ENCODE measurements around the gene PDE9A. TPM values are rescaled to one million over a fixed set of nuclear protein-coding genes. Genes with fewer than 3 reads are reported as not detected.

Gene PDE9A
- polyA plus RNA-seq, 2 of the 4 experiments (the other 2 are of a cell fraction), result 1.3 to 3.1 TPM

GRCh38 chr21:42670884-42671283 lies 17.5 kb downstream of the PDE9A start:
- no peak overlapping the region for H3K4me3 ChIP-seq
- no peaks in the 10 kb centered on the region for H3K4me1 ChIP-seq
- no peak for DNase-seq (ENCODE audit: low read depth in 1 of 2, low spot score in 1 of 2)
- H3K9me3 ChIP-seq, result no peaks in the 10 kb centered on the region
- POLR2A ChIA-PET, result no interaction called here
- TF ChIP-seq HES2 (IDR thresholded peaks at IDR 0.05) (no peak), CHD2 (IDR thresholded peaks at IDR 0.05; ENCODE audit: low read length, partially characterized antibody) (no peak), RARB (CRISPR knock-in tag; IDR thresholded peaks at IDR 0.05) (no peak), ZNF302 (CRISPR knock-in tag; IDR thresholded peaks at IDR 0.05) (no peak), ZFP36 (IDR thresholded peaks at IDR 0.05; ENCODE audit: borderline replicate concordance, partially characterized antibody) (no peak), RFX5 (IDR thresholded peaks at IDR 0.05) (no peak), FOSL2 (IDR thresholded peaks at IDR 0.05) (no peak), FOSL2 (CRISPR knock-in tag; IDR thresholded peaks at IDR 0.05) (no peak), ESRRA (IDR thresholded peaks at IDR 0.05; ENCODE audit: borderline replicate concordance, low read length) (no peak), JUNB (IDR thresholded peaks at IDR 0.05) (no peak), EP300 (IDR thresholded peaks at IDR 0.05) (no peak), SREBF2 (IDR thresholded peaks at IDR 0.05) (no peak), MAX (IDR thresholded peaks at IDR 0.05) (no peak), HEYL (CRISPR knock-in tag; IDR thresholded peaks at IDR 0.05) (no peak), CHD4 (IDR thresholded peaks at IDR 0.05; ENCODE audit: borderline replicate concordance) (no peak), ELK1 (IDR thresholded peaks at IDR 0.05; ENCODE audit: low read depth, low read length) (no peak), FOSB (CRISPR knock-in tag; IDR thresholded peaks at IDR 0.05) (no peak), HOXB13 (CRISPR knock-in tag; IDR thresholded peaks at IDR 0.05; ENCODE audit: low read depth) (no peak), KDM5A (IDR thresholded peaks at IDR 0.05) (no peak), KDM1A (IDR thresholded peaks at IDR 0.05; ENCODE audit: low read depth) (no peak), HOXB5 (CRISPR knock-in tag; IDR thresholded peaks at IDR 0.05) (no peak)
- no peak for FAIRE-seq
- H3K27ac ChIP-seq, result no peak overlapping the region
- no peak overlapping the region for H3K4me2 ChIP-seq
- no peak for ATAC-seq
- CTCF ChIA-PET, result no interaction called here
- WGBS (ENCODE audit: missing lambda C conversion rate), result 82% methylated on average over 9 of the region's 9 CpGs

- no peak for FAIRE-seq
- Histone ChIP-seq H3K9me3 (no peaks in the 10 kb centered on the region), H3K4me1 (no peaks in the 10 kb centered on the region), H3K4me3 (no peak overlapping the region), H3K4me2 (no peak overlapping the region), H3K27ac (no peak overlapping the region)
- POLR2A ChIA-PET, result no interaction called here
- no peak for DNase-seq (ENCODE audit: low read depth in 1 of 2, low spot score in 1 of 2)
- ATAC-seq, result no peak
- TF ChIP-seq SREBF2 (IDR thresholded peaks at IDR 0.05) (no peak), GATA3 (IDR thresholded peaks at IDR 0.05; ENCODE audit: borderline replicate concordance) (no peak), HOXB13 (CRISPR knock-in tag; IDR thresholded peaks at IDR 0.05; ENCODE audit: low read depth) (no peak), REST (IDR thresholded peaks at IDR 0.05) (no peak), HEYL (CRISPR knock-in tag; IDR thresholded peaks at IDR 0.05) (no peak), EHF (CRISPR knock-in tag; IDR thresholded peaks at IDR 0.05) (no peak), HMGXB4 (CRISPR knock-in tag; IDR thresholded peaks at IDR 0.05; ENCODE audit: borderline replicate concordance) (no peak), CBX8 (IDR thresholded peaks at IDR 0.05) (no peak), TFCP2L1 (CRISPR knock-in tag; IDR thresholded peaks at IDR 0.05) (no peak), PHF8 (IDR thresholded peaks at IDR 0.05; ENCODE audit: borderline replicate concordance, low read depth) (no peak), TP53 (CRISPR knock-in tag; IDR thresholded peaks at IDR 0.05) (no peak), RNF2 (IDR thresholded peaks at IDR 0.05; ENCODE audit: borderline replicate concordance, low read depth) (no peak), ZSCAN20 (CRISPR knock-in tag; IDR thresholded peaks at IDR 0.05) (no peak), HES2 (IDR thresholded peaks at IDR 0.05) (no peak), NFE2L2 (conservative IDR thresholded peaks at IDR 0.05; ENCODE audit: low read length) (no peak), FOSB (CRISPR knock-in tag; IDR thresholded peaks at IDR 0.05) (no peak)
- CTCF ChIA-PET, result no interaction called here
- WGBS (ENCODE audit: missing lambda C conversion rate), result 55% methylated on average over 13 of the region's 15 CpGs
Observed at GRCh38 chr21:42671778-42672593, 18.6 kb downstream of the PDE9A start.

All from A549 (cell line).